ENCODE measurements around the gene PPOX. TPM values are rescaled to one million over a fixed set of nuclear protein-coding genes. Genes with fewer than 3 reads are reported as not detected.

PPOX gene
- total and polyA plus RNA-seq, 2 experiments from 2014 or later: 26.5 to 39.6 TPM

DNA sequence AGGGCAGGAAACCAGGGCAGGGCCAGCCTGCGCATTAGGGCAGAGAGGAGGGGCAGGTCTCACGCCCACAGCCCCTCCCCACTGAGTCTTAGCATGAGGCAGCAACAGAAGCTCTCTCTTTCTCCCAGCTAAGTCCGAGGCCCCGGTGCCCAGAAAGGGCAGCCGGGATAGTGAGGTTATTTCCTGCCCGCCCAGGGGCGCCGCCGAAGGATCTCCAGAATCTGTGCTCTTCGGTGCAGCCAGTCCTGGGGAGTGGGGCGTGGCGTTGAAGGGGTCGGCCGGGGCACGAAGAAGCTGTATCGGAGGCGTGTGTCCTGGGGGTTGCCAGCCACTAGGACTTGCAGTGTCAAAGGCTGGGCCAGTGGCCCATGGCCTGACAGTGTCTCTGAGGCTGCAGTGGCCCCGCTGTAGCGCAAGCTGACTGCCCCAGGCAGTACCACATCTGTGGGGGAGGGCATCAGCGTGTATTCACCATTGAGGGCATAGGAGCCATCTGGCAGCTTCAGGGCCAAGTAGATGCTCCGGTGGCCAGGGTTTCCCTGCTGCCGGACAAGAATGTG, 24.8 kb downstream of the PPOX start:
- Mint-ChIP-seq H3K4me3 (no peak overlapping the region), H3K36me3 (ENCODE audit: low read depth) (peaks cover 11% of the 10 kb centered on the region; the same call in 2 of the 3 replicates), H3K27ac (peak overlapping the region; percentile 59; the same call in 1 of the 2 replicates), H3K4me1 (peaks cover 12% of the 10 kb centered on the region), H3K9me3 (no peaks in the 10 kb centered on the region), H3K27me3 (ENCODE audit: insufficient read depth, low read depth, poor library complexity) (peaks cover 5% of the 10 kb centered on the region)
- no peaks in the 10 kb centered on the region for H3K79me2 ChIP-seq (replicated peaks; ENCODE audit: insufficient read depth)
- H3K9me2 ChIP-seq (ENCODE audit: insufficient read depth): no peaks in the 10 kb centered on the region
- no peaks in the 10 kb centered on the region for H3K27me3 ChIP-seq (ENCODE audit: insufficient read depth)
- no peak overlapping the region for H2AFZ ChIP-seq
- H3K27ac ChIP-seq (ENCODE audit: low read depth): 0 out of 2 replicates have a peak overlapping the region, but pooled peaks have one; percentile 9
- H3F3A ChIP-seq (replicated peaks; ENCODE audit: low read depth): 0 out of 2 replicates have a peak, but pooled peaks cover 3% of the 10 kb centered on the region
- no peaks in the 10 kb centered on the region for H3K36me3 ChIP-seq (ENCODE audit: insufficient read depth)
- TF ChIP-seq, protein P1, sequence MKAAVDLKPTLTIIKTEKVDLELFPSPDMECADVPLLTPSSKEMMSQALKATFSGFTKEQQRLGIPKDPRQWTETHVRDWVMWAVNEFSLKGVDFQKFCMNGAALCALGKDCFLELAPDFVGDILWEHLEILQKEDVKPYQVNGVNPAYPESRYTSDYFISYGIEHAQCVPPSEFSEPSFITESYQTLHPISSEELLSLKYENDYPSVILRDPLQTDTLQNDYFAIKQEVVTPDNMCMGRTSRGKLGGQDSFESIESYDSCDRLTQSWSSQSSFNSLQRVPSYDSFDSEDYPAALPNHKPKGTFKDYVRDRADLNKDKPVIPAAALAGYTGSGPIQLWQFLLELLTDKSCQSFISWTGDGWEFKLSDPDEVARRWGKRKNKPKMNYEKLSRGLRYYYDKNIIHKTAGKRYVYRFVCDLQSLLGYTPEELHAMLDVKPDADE (IDR thresholded peaks at IDR 0.05): no peak
- no peak for TF ChIP-seq EZH2phosphoT487 (IDR thresholded peaks at IDR 0.05; ENCODE audit: unreplicated experiment)
- DNase-seq (ENCODE audit: low spot score): peak; percentile 45
- ATAC-seq: peak; percentile 24
- H4K20me1 ChIP-seq (replicated peaks; ENCODE audit: insufficient read depth): no peaks in the 10 kb centered on the region
- H3K4me3 ChIP-seq: no peak overlapping the region
- peaks cover 2% of the 10 kb centered on the region; the same call in 1 of the 2 replicates for H3K4me1 ChIP-seq (ENCODE audit: insufficient read depth)
- peak overlapping the region; percentile 48 for H3K4me2 ChIP-seq

DNA sequence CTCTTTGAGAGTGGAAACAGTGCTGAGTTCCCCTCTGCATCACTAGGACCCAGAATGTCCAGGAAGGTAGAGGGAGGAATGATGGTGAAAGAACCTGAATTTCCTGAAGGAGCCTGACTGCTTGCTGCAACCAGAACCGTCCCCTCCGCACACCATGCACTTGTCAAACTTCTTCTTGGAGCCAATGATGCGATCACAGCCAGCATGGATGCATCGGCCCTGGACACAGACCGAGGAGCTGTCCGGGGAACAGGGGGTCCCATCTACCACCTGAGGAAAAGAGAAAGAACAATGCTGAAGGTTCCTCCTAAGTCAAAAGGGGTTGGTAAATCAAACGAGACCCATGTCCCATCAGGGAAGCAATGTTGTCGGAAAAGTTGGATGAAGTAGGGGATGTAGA, 25.7 kb downstream of the PPOX start:
- Histone ChIP-seq H2AFZ (no peak overlapping the region), H3K36me3 (ENCODE audit: insufficient read depth) (no peaks in the 10 kb centered on the region), H3K27me3 (ENCODE audit: insufficient read depth) (no peaks in the 10 kb centered on the region), H4K20me1 (replicated peaks; ENCODE audit: insufficient read depth) (no peaks in the 10 kb centered on the region), H3F3A (replicated peaks; ENCODE audit: low read depth) (0 out of 2 replicates have a peak, but pooled peaks cover 3% of the 10 kb centered on the region), H3K4me1 (ENCODE audit: insufficient read depth) (peaks cover 11% of the 10 kb centered on the region; the same call in 1 of the 2 replicates), H3K27ac (ENCODE audit: low read depth) (no peak overlapping the region; the same call in 1 of the 2 replicates), H3K79me2 (replicated peaks; ENCODE audit: insufficient read depth) (no peaks in the 10 kb centered on the region), H3K4me3 (no peak overlapping the region), H3K4me2 (no peak overlapping the region), H3K9me2 (ENCODE audit: insufficient read depth) (no peaks in the 10 kb centered on the region)
- Mint-ChIP-seq H3K27ac (no peak overlapping the region), H3K27me3 (ENCODE audit: insufficient read depth, low read depth, poor library complexity) (peaks cover 5% of the 10 kb centered on the region), H3K36me3 (ENCODE audit: low read depth) (peaks cover 11% of the 10 kb centered on the region; the same call in 2 of the 3 replicates), H3K9me3 (no peaks in the 10 kb centered on the region), H3K4me1 (peaks cover 17% of the 10 kb centered on the region), H3K4me3 (no peak overlapping the region)
- no peak for ATAC-seq
- DNase-seq (ENCODE audit: low spot score): no peak
- no peak for TF ChIP-seq CREB1 (CRISPR knock-in tag; IDR thresholded peaks at IDR 0.05; ENCODE audit: low read depth)
- TF ChIP-seq, protein P2, sequence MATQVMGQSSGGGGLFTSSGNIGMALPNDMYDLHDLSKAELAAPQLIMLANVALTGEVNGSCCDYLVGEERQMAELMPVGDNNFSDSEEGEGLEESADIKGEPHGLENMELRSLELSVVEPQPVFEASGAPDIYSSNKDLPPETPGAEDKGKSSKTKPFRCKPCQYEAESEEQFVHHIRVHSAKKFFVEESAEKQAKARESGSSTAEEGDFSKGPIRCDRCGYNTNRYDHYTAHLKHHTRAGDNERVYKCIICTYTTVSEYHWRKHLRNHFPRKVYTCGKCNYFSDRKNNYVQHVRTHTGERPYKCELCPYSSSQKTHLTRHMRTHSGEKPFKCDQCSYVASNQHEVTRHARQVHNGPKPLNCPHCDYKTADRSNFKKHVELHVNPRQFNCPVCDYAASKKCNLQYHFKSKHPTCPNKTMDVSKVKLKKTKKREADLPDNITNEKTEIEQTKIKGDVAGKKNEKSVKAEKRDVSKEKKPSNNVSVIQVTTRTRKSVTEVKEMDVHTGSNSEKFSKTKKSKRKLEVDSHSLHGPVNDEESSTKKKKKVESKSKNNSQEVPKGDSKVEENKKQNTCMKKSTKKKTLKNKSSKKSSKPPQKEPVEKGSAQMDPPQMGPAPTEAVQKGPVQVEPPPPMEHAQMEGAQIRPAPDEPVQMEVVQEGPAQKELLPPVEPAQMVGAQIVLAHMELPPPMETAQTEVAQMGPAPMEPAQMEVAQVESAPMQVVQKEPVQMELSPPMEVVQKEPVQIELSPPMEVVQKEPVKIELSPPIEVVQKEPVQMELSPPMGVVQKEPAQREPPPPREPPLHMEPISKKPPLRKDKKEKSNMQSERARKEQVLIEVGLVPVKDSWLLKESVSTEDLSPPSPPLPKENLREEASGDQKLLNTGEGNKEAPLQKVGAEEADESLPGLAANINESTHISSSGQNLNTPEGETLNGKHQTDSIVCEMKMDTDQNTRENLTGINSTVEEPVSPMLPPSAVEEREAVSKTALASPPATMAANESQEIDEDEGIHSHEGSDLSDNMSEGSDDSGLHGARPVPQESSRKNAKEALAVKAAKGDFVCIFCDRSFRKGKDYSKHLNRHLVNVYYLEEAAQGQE (IDR thresholded peaks at IDR 0.05; ENCODE audit: unreplicated experiment): no peak
- no peak for TF ChIP-seq JUNB (IDR thresholded peaks at IDR 0.05; ENCODE audit: unreplicated experiment)
- no peak for TF ChIP-seq EZH2phosphoT487 (IDR thresholded peaks at IDR 0.05; ENCODE audit: unreplicated experiment)
- TF ChIP-seq, protein P3, sequence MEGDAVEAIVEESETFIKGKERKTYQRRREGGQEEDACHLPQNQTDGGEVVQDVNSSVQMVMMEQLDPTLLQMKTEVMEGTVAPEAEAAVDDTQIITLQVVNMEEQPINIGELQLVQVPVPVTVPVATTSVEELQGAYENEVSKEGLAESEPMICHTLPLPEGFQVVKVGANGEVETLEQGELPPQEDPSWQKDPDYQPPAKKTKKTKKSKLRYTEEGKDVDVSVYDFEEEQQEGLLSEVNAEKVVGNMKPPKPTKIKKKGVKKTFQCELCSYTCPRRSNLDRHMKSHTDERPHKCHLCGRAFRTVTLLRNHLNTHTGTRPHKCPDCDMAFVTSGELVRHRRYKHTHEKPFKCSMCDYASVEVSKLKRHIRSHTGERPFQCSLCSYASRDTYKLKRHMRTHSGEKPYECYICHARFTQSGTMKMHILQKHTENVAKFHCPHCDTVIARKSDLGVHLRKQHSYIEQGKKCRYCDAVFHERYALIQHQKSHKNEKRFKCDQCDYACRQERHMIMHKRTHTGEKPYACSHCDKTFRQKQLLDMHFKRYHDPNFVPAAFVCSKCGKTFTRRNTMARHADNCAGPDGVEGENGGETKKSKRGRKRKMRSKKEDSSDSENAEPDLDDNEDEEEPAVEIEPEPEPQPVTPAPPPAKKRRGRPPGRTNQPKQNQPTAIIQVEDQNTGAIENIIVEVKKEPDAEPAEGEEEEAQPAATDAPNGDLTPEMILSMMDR (conservative IDR thresholded peaks at IDR 0.05; ENCODE audit: low read depth in 2 of 2): no peak
- TF ChIP-seq, protein P4, sequence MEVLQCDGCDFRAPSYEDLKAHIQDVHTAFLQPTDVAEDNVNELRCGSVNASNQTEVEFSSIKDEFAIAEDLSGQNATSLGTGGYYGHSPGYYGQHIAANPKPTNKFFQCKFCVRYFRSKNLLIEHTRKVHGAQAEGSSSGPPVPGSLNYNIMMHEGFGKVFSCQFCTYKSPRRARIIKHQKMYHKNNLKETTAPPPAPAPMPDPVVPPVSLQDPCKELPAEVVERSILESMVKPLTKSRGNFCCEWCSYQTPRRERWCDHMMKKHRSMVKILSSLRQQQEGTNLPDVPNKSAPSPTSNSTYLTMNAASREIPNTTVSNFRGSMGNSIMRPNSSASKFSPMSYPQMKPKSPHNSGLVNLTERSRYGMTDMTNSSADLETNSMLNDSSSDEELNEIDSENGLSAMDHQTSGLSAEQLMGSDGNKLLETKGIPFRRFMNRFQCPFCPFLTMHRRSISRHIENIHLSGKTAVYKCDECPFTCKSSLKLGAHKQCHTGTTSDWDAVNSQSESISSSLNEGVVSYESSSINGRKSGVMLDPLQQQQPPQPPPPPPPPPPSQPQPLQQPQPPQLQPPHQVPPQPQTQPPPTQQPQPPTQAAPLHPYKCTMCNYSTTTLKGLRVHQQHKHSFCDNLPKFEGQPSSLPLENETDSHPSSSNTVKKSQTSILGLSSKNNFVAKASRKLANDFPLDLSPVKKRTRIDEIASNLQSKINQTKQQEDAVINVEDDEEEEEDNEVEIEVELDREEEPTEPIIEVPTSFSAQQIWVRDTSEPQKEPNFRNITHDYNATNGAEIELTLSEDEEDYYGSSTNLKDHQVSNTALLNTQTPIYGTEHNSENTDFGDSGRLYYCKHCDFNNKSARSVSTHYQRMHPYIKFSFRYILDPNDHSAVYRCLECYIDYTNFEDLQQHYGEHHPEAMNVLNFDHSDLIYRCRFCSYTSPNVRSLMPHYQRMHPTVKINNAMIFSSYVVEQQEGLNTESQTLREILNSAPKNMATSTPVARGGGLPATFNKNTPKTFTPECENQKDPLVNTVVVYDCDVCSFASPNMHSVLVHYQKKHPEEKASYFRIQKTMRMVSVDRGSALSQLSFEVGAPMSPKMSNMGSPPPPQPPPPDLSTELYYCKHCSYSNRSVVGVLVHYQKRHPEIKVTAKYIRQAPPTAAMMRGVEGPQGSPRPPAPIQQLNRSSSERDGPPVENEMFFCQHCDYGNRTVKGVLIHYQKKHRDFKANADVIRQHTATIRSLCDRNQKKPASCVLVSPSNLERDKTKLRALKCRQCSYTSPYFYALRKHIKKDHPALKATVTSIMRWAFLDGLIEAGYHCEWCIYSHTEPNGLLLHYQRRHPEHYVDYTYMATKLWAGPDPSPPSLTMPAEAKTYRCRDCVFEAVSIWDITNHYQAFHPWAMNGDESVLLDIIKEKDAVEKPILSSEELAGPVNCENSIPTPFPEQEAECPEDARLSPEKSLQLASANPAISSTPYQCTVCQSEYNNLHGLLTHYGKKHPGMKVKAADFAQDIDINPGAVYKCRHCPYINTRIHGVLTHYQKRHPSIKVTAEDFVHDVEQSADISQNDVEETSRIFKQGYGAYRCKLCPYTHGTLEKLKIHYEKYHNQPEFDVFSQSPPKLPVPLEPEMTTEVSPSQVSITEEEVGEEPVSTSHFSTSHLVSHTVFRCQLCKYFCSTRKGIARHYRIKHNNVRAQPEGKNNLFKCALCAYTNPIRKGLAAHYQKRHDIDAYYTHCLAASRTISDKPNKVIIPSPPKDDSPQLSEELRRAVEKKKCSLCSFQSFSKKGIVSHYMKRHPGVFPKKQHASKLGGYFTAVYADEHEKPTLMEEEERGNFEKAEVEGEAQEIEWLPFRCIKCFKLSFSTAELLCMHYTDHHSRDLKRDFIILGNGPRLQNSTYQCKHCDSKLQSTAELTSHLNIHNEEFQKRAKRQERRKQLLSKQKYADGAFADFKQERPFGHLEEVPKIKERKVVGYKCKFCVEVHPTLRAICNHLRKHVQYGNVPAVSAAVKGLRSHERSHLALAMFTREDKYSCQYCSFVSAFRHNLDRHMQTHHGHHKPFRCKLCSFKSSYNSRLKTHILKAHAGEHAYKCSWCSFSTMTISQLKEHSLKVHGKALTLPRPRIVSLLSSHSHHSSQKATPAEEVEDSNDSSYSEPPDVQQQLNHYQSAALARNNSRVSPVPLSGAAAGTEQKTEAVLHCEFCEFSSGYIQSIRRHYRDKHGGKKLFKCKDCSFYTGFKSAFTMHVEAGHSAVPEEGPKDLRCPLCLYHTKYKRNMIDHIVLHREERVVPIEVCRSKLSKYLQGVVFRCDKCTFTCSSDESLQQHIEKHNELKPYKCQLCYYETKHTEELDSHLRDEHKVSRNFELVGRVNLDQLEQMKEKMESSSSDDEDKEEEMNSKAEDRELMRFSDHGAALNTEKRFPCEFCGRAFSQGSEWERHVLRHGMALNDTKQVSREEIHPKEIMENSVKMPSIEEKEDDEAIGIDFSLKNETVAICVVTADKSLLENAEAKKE (CRISPR knock-in tag; IDR thresholded peaks at IDR 0.05): no peak
